Omental fat pad (tissue), 4 donors: Measurements from ENCODE around the gene ZNF438. TPM values are rescaled to one million over a fixed set of nuclear protein-coding genes. Genes with fewer than 3 reads are reported as not detected.
A peak's percentile ranks its signal among the peaks of the same experiment; 100 is the strongest.

ENCODE experiments used
- ATAC-seq: fragments of 150-250 bp; one replicate; pipeline ENCODE4 v1.9.1; 2016; ENCODE audit warnings: mild to moderate bottlenecking, moderate library complexity; ENCODE audit not compliant: low FRiP score
- DNase-seq: peaks from one replicate; pipeline ENCODE4 v3.0.0-alpha.2; 2019; ENCODE audit warnings: low spot score
- CTCF ChIP-seq, 3 donors: fragments of 450-650 bp; IDR thresholded peaks; one replicate each; pipeline ENCODE4 v1.5.1; 2016 to 2017; ENCODE audit warnings: antibody characterized with exemption in 3 of 3, mild to moderate bottlenecking in 3 of 3, moderate library complexity in 2 of 3
- total RNA-seq, 4 donors: library from RNA; depleted of rRNA; stranded (reverse); fragments of >200 nt; gene quantifications; one replicate each; pipeline ENCODE4 v1.1.0, GENCODE V29; 2016

The ZNF438 gene
- total RNA-seq, 4 donors from 2014 or later, result 8.9 to 22.9 (median 12.3) TPM

- no peak for TF ChIP-seq CTCF (IDR thresholded peaks at IDR 0.05)
- ATAC-seq (no peak), DNase-seq (no peak)
Measured at GRCh38 chr10:30817541-30817940, 214.1 kb downstream of the ZNF438 start.

- DNase-seq (no peak), ATAC-seq (no peak)
- no peak for TF ChIP-seq CTCF (IDR thresholded peaks at IDR 0.05)
Measured at GRCh38 chr10:30816820-30817171, 214.9 kb downstream of the ZNF438 start.

- no peak for TF ChIP-seq CTCF (IDR thresholded peaks at IDR 0.05)
- no peak for ATAC-seq
- no peak for DNase-seq
Measured at GRCh38 chr10:30816159-30816819, 215.4 kb downstream of the ZNF438 start.

GRCh38 chr10:30813872-30814481, 217.7 kb downstream of the ZNF438 start:
- no peak for TF ChIP-seq CTCF (IDR thresholded peaks at IDR 0.05)
- ATAC-seq (no peak), DNase-seq (no peak)

- TF ChIP-seq CTCF (IDR thresholded peaks at IDR 0.05), result no peak
- peak; percentile 78 for ATAC-seq
- DNase-seq, result peak; percentile 27
Measured at GRCh38 chr10:30812018-30812851, 219.4 kb downstream of the ZNF438 start.

GRCh38 chr10:30811276-30812017, 220.2 kb downstream of the ZNF438 start:
- DNase-seq, result no peak
- peak; percentile 24 for ATAC-seq
- no peak for TF ChIP-seq CTCF (IDR thresholded peaks at IDR 0.05)
